Activated CD4-positive, alpha-beta T cell treated with anti-CD3 and anti-CD28 coated beads, Interleukin-2, amount 50 U/mL, for 24 hours (primary cell): ENCODE data around the gene CD40LG.

Experiments used
- DNase-seq, 2 donors: peaks; one replicate each; pipeline ENCODE4 v3.0.0-alpha.2; 2020; ENCODE audit warnings: low read depth in 1 of 2, low spot score in 1 of 2

CD40LG gene

DNA sequence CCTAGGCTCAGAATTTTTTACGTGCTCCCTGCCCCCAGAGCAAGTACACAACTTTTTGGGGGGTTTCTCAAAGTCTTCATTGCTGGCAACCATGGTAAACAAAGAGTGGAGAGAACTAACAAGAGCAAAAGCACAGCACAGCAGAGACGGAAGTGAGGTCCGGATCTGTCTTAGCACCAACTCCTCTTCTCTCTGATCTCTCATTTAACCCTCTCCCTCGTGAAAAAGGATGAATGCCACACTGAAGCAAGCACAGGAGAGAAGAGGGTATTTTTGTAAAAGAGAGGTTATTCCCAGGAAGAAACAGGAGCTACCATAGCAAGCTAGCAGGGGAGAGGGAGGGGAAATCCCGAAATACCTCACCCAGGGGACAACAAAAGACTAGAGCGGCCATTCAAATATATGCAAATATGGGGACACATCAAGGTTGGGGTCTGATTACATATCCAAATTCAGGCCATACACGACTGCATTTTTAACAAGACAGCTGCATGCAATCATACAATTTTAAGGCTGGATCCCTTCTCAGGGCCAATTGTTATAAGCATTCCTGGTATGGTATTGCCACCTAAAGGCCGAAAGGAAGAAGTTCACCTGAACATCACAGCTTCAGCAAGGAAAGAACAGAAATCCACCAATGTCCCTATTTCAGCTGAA, 46.6 kb downstream of the CD40LG start:
- peak in 1 of 2 donors; percentile 30 for DNase-seq

DNA sequence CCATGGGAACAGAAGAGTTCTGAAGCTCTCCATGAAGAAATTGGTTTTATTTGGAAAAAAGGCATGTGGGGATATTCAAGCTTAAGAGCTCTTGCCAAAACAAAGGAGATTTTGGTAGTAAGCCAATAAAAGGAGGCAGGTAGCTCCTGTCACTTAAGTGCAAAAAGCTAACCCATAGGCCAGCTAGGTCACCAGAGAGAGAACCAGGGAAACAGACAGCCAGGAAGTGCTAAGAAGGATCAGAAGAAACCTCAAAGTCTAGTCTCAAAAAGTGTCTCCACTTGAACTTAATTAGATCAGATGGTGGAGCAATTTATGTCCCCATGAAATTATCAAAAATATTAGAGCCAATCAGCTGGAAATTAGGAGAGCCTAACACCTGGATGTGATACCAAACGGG, 49.2 kb downstream of the CD40LG start:
- no peak for DNase-seq

DNA sequence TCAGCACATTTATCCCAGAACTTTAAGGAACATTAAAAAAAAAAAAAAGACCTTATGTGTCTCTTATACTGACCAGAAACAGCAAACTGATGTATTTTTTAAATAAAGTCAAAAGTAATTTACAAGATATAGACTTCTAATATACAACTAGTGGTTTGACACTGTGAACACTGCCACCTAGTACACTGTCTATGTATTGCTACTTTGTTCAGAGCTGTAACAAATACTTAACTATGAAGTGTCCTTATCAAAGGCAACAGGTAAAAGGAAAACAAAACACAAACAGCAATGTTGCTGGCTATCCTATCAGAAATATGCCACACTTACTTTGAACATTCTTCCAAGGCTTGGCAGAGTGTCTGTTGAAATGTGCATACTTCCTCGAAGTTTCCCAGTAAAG, 60.4 kb downstream of the CD40LG start:
- no peak for DNase-seq
